Raji (cell line): ENCODE measurements around the gene ABO.

Source experiments
- POLR2A ChIP-seq: IDR thresholded peaks from 2 replicates; pipeline ENCODE4 v1.6.1; 2011; ENCODE audit warnings: low read depth, low read length, control low read depth; ENCODE audit not compliant: insufficient read depth

Gene ABO

GRCh38 chr9:133301253-133302230 lies 26.5 kb upstream of the ABO start:
- no peak for TF ChIP-seq POLR2A

DNA sequence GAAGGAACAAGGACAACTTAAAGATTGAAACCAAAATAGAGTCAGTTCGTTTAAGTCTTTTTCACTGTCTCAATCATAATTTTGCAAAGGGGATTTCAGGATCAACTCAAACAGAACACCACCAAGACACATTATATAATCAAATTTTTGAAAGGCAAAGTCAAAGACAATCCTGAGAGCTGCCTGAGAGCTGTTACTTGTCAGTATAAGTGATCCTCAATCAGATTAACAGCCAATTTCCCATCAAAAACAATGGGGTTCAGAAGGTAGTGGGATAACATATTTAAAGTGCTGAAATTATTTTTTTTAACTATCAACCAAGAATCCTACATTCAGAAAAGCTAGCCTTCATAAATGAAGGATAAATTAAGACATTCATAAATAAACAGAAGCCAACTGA lies 19.3 kb upstream of the ABO start:
- no peak for TF ChIP-seq POLR2A

DNA sequence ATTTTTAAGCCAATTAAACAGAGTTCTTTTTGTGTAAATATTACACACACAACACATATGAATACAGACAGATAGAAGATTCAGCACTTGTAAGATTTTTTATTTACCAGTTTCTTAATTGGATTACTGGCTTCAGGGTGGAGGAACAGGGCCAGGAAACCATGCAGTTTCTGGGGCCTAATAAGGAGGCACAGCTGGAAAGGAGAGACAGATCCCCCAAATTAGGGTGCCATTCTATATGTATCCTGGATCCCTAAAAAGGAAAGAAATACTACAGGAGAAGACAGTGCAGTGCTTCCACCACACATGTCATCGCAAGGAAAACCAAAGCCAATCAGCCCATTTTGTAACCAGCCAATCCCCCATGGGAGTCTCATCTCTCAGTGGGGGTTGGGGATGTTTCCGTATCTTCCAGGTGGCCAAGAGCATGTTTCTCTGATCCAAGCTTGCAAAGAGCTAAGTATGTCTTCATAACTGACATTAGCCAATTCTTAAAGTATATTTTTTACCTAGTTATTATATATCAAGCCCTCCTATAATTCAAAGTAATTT lies 15.8 kb upstream of the ABO start:
- TF ChIP-seq POLR2A: no peak

GRCh38 chr9:133286523-133286922 lies 11.5 kb upstream of the ABO start:
- no peak for TF ChIP-seq POLR2A

- no peak for TF ChIP-seq POLR2A
These were observed 10.3 kb upstream of the ABO start for GRCh38 chr9:133285252-133285775.

- no peak for TF ChIP-seq POLR2A
These were observed 9.4 kb upstream of the ABO start for GRCh38 chr9:133284362-133284761.

DNA sequence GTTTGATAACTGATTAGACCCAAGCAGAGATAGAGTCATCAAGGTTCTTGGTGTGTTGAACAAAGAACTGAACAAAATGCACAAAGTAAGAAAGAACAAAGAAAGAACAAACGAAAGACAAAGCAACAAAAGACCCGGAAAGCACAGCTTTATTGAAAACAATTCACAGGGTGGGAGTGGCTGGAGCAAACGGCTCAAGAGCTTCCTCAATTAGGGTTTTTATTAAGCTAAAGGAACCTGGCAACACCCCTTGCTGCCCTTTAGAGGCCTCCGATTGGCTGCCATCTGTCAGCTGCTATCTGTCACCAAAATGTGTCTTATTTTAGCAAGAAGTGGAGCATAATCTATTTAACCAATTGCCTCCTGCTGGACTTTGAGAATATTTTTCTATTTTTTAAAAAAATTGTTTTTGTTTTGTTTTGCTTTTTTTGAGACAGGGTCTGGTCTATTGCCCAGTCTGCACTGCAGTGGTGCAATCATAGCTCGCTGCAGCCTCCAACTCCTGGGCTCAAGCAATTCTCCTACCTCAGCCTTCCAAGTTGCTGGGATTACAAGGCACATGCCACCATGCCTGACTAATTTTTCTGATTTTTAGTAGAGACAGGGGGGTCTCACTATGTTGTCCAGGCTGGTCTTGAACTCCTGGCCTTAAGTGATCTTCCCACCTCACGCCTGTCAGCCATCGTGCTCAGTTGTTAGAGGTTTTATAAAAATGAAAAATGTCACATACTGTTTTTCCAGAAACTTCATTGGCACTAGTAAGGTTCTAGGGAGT lies 7.7 kb upstream of the ABO start:
- no peak for TF ChIP-seq POLR2A

GRCh38 chr9:133280392-133280791 lies 5.4 kb upstream of the ABO start:
- TF ChIP-seq POLR2A: no peak

GRCh38 chr9:133278161-133279114 lies 3.4 kb upstream of the ABO start:
- TF ChIP-seq POLR2A: no peak

- no peak for TF ChIP-seq POLR2A
These were observed 2.5 kb upstream of the ABO start for GRCh38 chr9:133277467-133277866.

DNA sequence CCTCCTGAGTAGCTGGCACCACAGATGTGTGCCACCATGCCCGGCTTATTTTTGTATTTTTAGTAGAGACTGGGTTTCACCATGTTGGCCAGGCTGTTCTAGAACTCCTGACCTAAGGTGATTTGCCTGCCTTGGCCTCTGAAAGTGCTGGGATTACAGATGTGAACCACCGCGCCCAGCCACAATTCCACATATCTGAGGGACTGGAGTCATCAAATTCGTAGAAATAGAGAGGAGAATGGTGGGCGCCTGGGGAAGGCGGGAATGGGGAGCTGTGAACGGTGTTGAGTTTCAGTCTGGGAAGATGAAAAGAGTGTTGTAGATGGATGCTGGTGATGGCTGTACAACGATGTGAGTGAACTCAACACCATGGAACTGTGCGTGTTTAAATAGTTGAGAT lies 1.9 kb upstream of the ABO start:
- no peak for TF ChIP-seq POLR2A

DNA sequence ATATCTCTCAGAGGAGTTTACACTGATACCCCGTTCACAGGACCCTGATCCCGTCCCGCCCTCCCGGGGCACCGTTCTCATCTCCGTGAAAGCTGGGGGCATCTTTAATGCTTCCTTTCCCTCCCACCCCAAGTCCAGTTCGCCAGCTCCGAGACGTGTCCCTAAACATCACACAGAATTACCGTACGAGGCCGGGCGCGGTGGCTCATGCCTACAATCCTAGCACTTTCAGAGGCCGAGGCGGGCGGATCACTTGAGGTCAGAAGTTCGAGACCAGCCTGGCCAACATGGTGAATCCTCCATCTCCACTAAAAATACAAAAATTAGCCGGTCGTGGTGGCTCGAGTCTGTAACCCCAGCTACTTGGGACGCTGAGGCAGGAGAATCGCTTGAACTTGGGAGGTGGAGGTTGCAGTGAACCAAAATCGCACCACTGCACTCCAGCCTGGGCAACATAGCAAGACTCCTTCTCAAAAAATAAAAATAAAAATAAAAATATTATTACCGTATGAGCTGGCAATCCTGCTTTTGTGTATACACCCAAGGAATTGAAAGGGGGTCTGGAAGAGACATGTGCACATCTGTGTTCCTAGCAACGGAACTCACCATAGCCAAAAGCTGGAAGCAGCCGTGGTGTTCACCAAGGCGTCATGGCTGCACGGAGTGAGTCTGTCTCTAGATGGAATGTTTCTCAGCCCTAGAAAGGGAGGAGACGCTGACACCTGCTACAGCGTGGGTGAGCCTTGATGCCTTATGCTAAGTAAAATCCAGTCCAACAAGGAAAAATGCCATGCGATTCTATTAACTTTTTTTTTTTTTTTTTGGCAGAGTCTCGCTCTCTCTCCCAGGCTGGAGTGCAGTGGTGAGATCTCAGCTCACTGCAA lies 1.2 kb upstream of the ABO start:
- no peak for TF ChIP-seq POLR2A
